ENCODE measurements around the gene ZNF750. TPM values are rescaled to one million over a fixed set of nuclear protein-coding genes. Genes with fewer than 3 reads are reported as not detected.

ZNF750 gene
- total RNA-seq, 1 donor from 2014 or later: not detected

GRCh38 chr17:82835766-82836512, 3.9 kb downstream of the ZNF750 start:
- H3K4me3 ChIP-seq: no peak overlapping the region
- Mint-ChIP-seq H3K9me3 (no peaks in the 10 kb centered on the region), H3K4me1 (peaks cover 29% of the 10 kb centered on the region), H3K27ac (peak overlapping the region; percentile 76), H3K4me3 (no peak overlapping the region), H3K36me3 (peaks cover 16% of the 10 kb centered on the region), H3K27me3 (ENCODE audit: insufficient read depth, low read depth) (no peaks in the 10 kb centered on the region)
- peaks cover 27% of the 10 kb centered on the region for H3K4me1 ChIP-seq
- H3K4me2 ChIP-seq: no peak overlapping the region
- H3K79me2 ChIP-seq (ENCODE audit: low read depth): no peaks in the 10 kb centered on the region
- TF ChIP-seq CTCF (IDR thresholded peaks at IDR 0.05) (no peak), EZH2phosphoT487 (IDR thresholded peaks at IDR 0.05) (no peak), EZH2 (IDR thresholded peaks at IDR 0.05) (no peak)
- no peak overlapping the region for H3K27ac ChIP-seq
- H3K9ac ChIP-seq: no peak overlapping the region
- no peaks in the 10 kb centered on the region for H3K27me3 ChIP-seq
- peaks cover 19% of the 10 kb centered on the region for H4K20me1 ChIP-seq (ENCODE audit: low read depth)
- H3K9me3 ChIP-seq (ENCODE audit: low read depth): no peaks in the 10 kb centered on the region
- DNase-seq (ENCODE audit: low spot score): no peak
- no peaks in the 10 kb centered on the region for H3F3A ChIP-seq (ENCODE audit: low read depth)
- H2AFZ ChIP-seq (replicated peaks): no peak overlapping the region
- no peaks in the 10 kb centered on the region for H3K36me3 ChIP-seq

GRCh38 chr17:82835122-82835521, 4.7 kb downstream of the ZNF750 start:
- Histone ChIP-seq H3K9me3 (ENCODE audit: low read depth) (no peaks in the 10 kb centered on the region), H3F3A (ENCODE audit: low read depth) (no peaks in the 10 kb centered on the region), H3K27ac (no peak overlapping the region), H4K20me1 (ENCODE audit: low read depth) (peaks cover 19% of the 10 kb centered on the region), H2AFZ (replicated peaks) (no peak overlapping the region), H3K9ac (no peak overlapping the region), H3K4me2 (no peak overlapping the region), H3K79me2 (ENCODE audit: low read depth) (no peaks in the 10 kb centered on the region), H3K4me1 (peaks cover 22% of the 10 kb centered on the region), H3K27me3 (no peaks in the 10 kb centered on the region), H3K36me3 (no peaks in the 10 kb centered on the region), H3K4me3 (no peak overlapping the region)
- Mint-ChIP-seq H3K4me3 (no peak overlapping the region), H3K36me3 (peaks cover 17% of the 10 kb centered on the region), H3K27ac (no peak overlapping the region), H3K27me3 (ENCODE audit: insufficient read depth, low read depth) (no peaks in the 10 kb centered on the region), H3K9me3 (no peaks in the 10 kb centered on the region), H3K4me1 (peaks cover 28% of the 10 kb centered on the region)
- TF ChIP-seq EZH2 (IDR thresholded peaks at IDR 0.05) (no peak), CTCF (IDR thresholded peaks at IDR 0.05) (no peak), EZH2phosphoT487 (IDR thresholded peaks at IDR 0.05) (no peak)
- no peak for DNase-seq (ENCODE audit: low spot score)

GRCh38 chr17:82832881-82833475, 6.8 kb downstream of the ZNF750 start:
- Mint-ChIP-seq H3K27ac (peak overlapping the region; percentile 43), H3K4me1 (peaks cover 29% of the 10 kb centered on the region), H3K4me3 (no peak overlapping the region), H3K27me3 (ENCODE audit: insufficient read depth, low read depth) (no peaks in the 10 kb centered on the region), H3K9me3 (peaks cover 4% of the 10 kb centered on the region), H3K36me3 (peaks cover 30% of the 10 kb centered on the region)
- H3K79me2 ChIP-seq (ENCODE audit: low read depth): no peaks in the 10 kb centered on the region
- no peaks in the 10 kb centered on the region for H3K9me3 ChIP-seq (ENCODE audit: low read depth)
- no peak overlapping the region for H3K4me3 ChIP-seq
- H3F3A ChIP-seq (ENCODE audit: low read depth): peaks cover 4% of the 10 kb centered on the region
- H3K4me2 ChIP-seq: no peak overlapping the region
- no peak for TF ChIP-seq EZH2 (IDR thresholded peaks at IDR 0.05)
- TF ChIP-seq EZH2phosphoT487 (IDR thresholded peaks at IDR 0.05): no peak
- no peak for TF ChIP-seq CTCF (IDR thresholded peaks at IDR 0.05)
- H3K27me3 ChIP-seq: no peaks in the 10 kb centered on the region
- H3K4me1 ChIP-seq: peaks cover 14% of the 10 kb centered on the region
- H4K20me1 ChIP-seq (ENCODE audit: low read depth): peaks cover 14% of the 10 kb centered on the region
- H3K9ac ChIP-seq: no peak overlapping the region
- no peaks in the 10 kb centered on the region for H3K36me3 ChIP-seq
- no peak overlapping the region for H3K27ac ChIP-seq
- no peak for DNase-seq (ENCODE audit: low spot score)
- H2AFZ ChIP-seq (replicated peaks): no peak overlapping the region

Data from neural progenitor cell (in vitro differentiated cells).